Common myeloid progenitor, CD34-positive (primary cell): Measurements from ENCODE around the gene FFAR3.

Source experiments
- CTCF ChIA-PET: fragments of 350-600 bp; sonication (Branson Sonifier 250); formaldehyde crosslinking; loops from one replicate; lab custom pipeline; 2021; ENCODE audit warnings: antibody characterized with exemption; lab: Charles Lee
- POLR2A ChIA-PET: fragments of 350-600 bp; sonication (Branson Sonifier 250); formaldehyde crosslinking; loops from one replicate; lab custom pipeline; 2021; ENCODE audit warnings: antibody characterized with exemption; lab: Charles Lee
- DNase-seq, 3 donors: peaks; one replicate each; pipeline versions ENCODE4 v3.0.0 to v3.0.0-alpha.2; 2013
- H3K27ac ChIP-seq, 2 experiments: 1 replicate in 1 of 2; 2 replicates in 1 of 2; pipeline ENCODE4 v1.7.0; 2013; ENCODE audit warnings: inconsistent platforms in 2 of 2, low read length in 2 of 2, mild to moderate bottlenecking in 2 of 2, low read depth in 1 of 2, moderate library complexity in 1 of 2; ENCODE audit not compliant: severe bottlenecking in 2 of 2, insufficient read depth in 1 of 2, poor library complexity in 1 of 2
- H3K27me3 ChIP-seq, 5 experiments: replicated peaks in 2 of 5; 1 replicate in 3 of 5; 2 replicates in 2 of 5; pipeline versions ENCODE4 v1.6.1 to v1.7.0; 2013; ENCODE audit warnings: low read length in 4 of 5, mild to moderate bottlenecking in 2 of 5, moderate library complexity in 2 of 5, inconsistent platforms in 1 of 5; ENCODE audit not compliant: insufficient read depth in 5 of 5, control insufficient read depth in 4 of 5
- H3K36me3 ChIP-seq, 4 experiments: 1 replicate in 2 of 4; 2 replicates in 2 of 4; pipeline versions ENCODE4 v1.6.1 to v1.7.0; 2013; ENCODE audit warnings: low read length in 3 of 4, control low read depth in 1 of 4, mild to moderate bottlenecking in 1 of 4; ENCODE audit not compliant: control insufficient read depth in 4 of 4, insufficient read depth in 4 of 4
- H3K4me1 ChIP-seq, 4 experiments: 1 replicate in 3 of 4; 2 replicates in 1 of 4; pipeline versions ENCODE4 v1.6.1 to v1.7.1; 2013; ENCODE audit warnings: low read length in 3 of 4, mild to moderate bottlenecking in 3 of 4, control low read depth in 1 of 4, inconsistent platforms in 1 of 4, moderate library complexity in 1 of 4; ENCODE audit not compliant: control insufficient read depth in 4 of 4, insufficient read depth in 4 of 4; ENCODE audit errors: control extremely low read depth in 1 of 4
- H3K4me3 ChIP-seq, 7 experiments: 1 replicate in 4 of 7; 2 replicates in 3 of 7; pipeline versions ENCODE4 v1.5.1 to v1.7.0; 2013; ENCODE audit warnings: mild to moderate bottlenecking in 7 of 7, low read length in 6 of 7, moderate library complexity in 6 of 7, inconsistent platforms in 2 of 7, low read depth in 2 of 7, control low read depth in 1 of 7; ENCODE audit not compliant: insufficient read depth in 4 of 7, control insufficient read depth in 1 of 7; ENCODE audit errors: extremely low read depth in 1 of 7
- H3K9me3 ChIP-seq, 5 experiments: 1 replicate in 4 of 5; 2 replicates in 1 of 5; pipeline versions ENCODE4 v1.6.1 to v1.7.1; 2013; ENCODE audit warnings: low read length in 4 of 5, mild to moderate bottlenecking in 2 of 5, inconsistent platforms in 1 of 5, low read depth in 1 of 5, moderate library complexity in 1 of 5; ENCODE audit not compliant: control insufficient read depth in 4 of 5, insufficient read depth in 2 of 5; ENCODE audit errors: control extremely low read depth in 1 of 5
- WGBS: methylation state at CpG from one replicate; pipeline ENCODE4 v1.1.5; 2013; ENCODE audit not compliant: insufficient coverage; 5-methylcytosine and 5-hydroxymethylcytosine counted together

Gene FFAR3

DNA sequence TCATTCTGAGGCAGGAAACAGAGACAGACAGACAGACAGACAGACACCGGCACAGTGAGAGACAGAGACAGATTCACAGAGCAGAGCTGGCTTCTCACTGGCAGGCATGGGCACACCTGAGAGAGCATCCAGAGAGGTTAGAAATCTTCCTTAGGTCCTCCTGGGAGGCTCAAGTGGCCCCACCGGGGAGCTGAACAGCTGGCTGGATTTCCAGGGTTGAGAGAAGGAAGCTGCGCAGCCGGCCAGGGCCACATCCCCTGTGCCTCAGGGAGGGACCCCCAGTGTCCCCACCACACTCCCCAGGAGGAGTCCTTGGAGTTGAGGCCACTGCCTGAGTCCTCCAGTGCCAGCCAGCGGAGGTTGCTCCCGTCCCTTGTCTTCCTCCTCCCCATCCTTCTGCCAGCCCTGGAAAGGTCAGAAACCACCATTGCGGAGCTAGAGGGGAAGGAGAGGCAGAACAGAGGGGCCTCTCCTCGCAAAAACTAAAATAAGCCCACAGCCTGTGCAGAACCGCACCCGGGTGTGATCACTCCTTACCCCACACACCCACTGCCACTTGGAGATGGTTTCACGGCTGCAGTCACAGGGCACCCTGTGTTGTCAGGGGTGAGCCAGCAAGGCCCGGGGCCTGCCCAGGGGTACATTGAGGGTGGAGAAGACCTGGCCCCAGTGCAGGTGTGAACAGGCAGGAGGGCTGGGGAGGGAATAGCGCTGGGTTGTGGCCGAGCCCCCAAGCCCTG lies 4.2 kb downstream of the FFAR3 start:
- no peak for DNase-seq
- Histone ChIP-seq H3K9me3 (no peaks in the 10 kb centered on the region), H3K36me3 (no peaks in the 10 kb centered on the region), H3K4me1 (peaks cover 5 to 16% (median 11%) of the 10 kb centered on the region in 4 experiments), H3K27me3 (peaks cover 0 to 2% (median 0%) of the 10 kb centered on the region in 5 experiments), H3K27ac (no peak overlapping the region), H3K4me3 (no peak overlapping the region)
- POLR2A ChIA-PET: no interaction called here
- WGBS: 95% methylated on average over 7 of the region's 14 CpGs
- CTCF ChIA-PET: interaction anchor here (0.6 to 1.5 kb wide), 3 partner anchors 9 to 147 kb away, joined by 3 to 5 read pairs (median 3); no protein-coding TSS in a partner anchor

DNA sequence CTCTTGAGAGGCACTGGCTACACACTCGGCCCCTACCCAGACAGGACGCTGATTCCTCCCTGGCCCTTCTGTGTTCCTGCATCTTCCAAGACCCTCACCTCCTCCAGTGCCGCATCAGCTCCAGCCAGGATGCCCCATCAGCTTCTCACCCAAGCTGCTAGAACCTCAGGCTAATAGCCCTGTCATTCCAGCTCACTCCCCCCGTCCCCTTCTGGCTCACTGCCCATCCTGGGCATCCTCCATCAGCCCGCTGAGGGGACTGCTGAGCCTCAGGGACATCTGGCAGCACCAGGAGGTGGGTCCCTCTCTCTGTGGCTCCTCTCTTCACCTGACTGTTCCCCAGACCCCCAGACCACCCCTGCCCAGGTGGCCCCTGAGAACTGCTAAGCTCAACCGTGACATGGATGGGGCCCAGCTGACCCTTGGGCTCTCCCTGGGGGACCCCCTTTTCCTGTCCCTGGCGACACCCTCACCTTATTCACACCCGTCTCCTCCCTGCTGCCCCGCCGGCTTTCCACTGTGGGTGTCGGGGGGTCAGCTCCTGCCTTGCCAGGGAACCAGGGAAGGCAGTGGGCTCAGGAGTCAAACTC lies 4.8 kb downstream of the FFAR3 start:
- ChIA-PET CTCF (interaction anchor here (0.6 to 1.3 kb wide), 3 partner anchors 10 to 146 kb away, joined by 3 to 5 read pairs (median 3); no protein-coding TSS in a partner anchor), POLR2A (no interaction called here)
- no peak for DNase-seq
- no peaks in the 10 kb centered on the region for H3K9me3 ChIP-seq
- no peak overlapping the region for H3K4me3 ChIP-seq
- WGBS: 100% methylated on average over 5 of the region's 11 CpGs
- H3K4me1 ChIP-seq: peaks cover under 1 to 9% (median 6%) of the 10 kb centered on the region in 4 experiments
- H3K27me3 ChIP-seq: peaks cover 0 to 2% (median 0%) of the 10 kb centered on the region in 5 experiments
- H3K36me3 ChIP-seq: no peaks in the 10 kb centered on the region
- no peak overlapping the region for H3K27ac ChIP-seq

DNA sequence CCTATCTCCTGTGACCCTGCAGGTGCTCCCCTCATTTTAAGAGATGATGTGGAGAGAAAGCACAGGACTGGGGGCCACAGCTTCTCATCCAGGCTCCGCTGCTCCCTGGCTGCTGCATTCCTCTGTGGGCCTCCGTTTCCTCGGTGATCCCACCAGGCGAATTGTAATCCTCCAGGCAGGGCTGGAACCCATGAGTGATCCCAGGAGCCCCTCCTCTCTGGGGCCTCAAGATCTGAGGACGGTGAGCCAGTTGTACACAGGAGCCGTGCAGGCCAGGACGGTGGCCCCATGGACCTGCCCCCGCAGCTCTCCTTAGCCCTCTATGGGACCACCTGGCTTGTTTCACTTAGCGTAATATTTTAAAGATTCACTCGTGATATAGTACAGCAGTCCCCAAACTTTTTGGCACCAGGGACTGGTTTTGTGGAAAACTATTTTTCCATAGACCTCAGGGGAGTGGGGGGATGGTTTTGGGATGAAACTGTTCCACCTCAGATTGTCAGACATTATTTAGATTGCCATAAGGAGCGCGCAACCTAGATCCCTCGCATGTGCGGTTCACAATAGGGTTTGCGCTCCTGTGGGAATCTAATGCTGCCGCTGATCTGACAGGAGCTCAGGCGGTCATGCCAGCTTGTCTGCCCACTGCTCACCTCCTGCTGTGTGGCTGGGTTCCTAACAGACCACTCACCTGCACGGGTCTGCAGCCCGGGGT lies 5.6 kb downstream of the FFAR3 start:
- Histone ChIP-seq H3K27me3 (peaks cover 0 to 2% (median 0%) of the 10 kb centered on the region in 5 experiments), H3K9me3 (no peaks in the 10 kb centered on the region), H3K4me3 (no peak overlapping the region), H3K27ac (no peak overlapping the region), H3K36me3 (no peaks in the 10 kb centered on the region), H3K4me1 (peaks cover 0 to 6% (median 3%) of the 10 kb centered on the region in 4 experiments)
- ChIA-PET POLR2A (no interaction called here), CTCF (interaction anchor here (1.0 to 2.8 kb wide), 3 partner anchors 11 to 106 kb away, joined by 3 to 10 read pairs (median 5); no protein-coding TSS in a partner anchor)
- 98% methylated on average over 18 of the region's 19 CpGs for WGBS
- no peak for DNase-seq

DNA sequence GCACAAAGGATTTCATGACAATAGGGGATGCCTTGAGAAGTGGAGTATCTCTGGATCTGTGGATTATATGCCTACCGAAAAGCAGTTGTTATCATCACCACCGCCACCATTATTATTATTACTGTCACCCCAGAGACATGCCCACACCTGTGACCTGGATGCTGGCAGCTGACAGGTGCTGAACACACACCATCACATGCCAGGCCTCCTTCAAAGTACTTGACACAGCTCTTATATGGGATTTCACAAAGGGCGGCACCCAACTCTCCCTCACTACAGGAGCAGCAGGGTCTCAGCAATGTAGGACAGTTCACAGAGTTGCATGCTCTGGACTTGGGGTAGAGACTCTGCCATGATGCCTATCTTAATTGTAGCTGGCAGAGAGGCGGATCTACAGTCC lies 7.0 kb downstream of the FFAR3 start:
- Histone ChIP-seq H3K4me1 (peaks cover 0 to 6% (median 3%) of the 10 kb centered on the region in 4 experiments), H3K36me3 (no peaks in the 10 kb centered on the region), H3K27me3 (peaks cover 0 to 2% (median 0%) of the 10 kb centered on the region in 5 experiments), H3K9me3 (peaks cover 0 to 8% (median 0%) of the 10 kb centered on the region in 5 experiments), H3K4me3 (no peak overlapping the region), H3K27ac (no peak overlapping the region)
- no peak for DNase-seq
- ChIA-PET POLR2A (interaction anchor here (0.5 kb wide), 1 partner anchor 95 kb away, joined by 3 read pairs; no protein-coding TSS in a partner anchor), CTCF (interaction anchor here (1.1 to 2.8 kb wide), 2 partner anchors 12 to 13 kb away, joined by 4 to 10 read pairs; no protein-coding TSS in a partner anchor)
- 100% methylated on average over 3 of the region's 4 CpGs for WGBS

DNA sequence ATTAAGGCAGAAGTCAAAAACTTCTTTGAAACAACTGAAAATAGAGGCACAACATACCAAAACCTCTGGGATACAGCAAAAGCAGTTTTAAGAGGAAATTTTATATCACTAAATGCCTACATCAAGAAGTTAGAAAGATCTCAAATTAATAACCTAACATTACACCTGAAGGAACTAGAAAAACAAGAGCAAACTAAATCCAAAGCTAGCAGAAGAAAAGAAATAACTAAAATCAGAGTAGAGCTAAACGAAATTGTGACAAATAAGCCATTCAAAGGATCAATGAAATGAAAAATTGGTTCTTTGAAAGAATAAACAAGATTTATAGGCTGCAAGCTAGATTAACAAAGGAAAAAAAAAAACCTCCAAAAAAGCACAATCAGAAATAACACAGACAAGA lies 10.1 kb downstream of the FFAR3 start:
- Histone ChIP-seq H3K9me3 (peaks cover 0 to 8% (median 0%) of the 10 kb centered on the region in 5 experiments), H3K36me3 (no peaks in the 10 kb centered on the region), H3K27ac (no peak overlapping the region), H3K4me1 (peaks cover 0 to 2% (median 0%) of the 10 kb centered on the region in 4 experiments), H3K27me3 (peaks cover 0 to 3% (median 0%) of the 10 kb centered on the region in 5 experiments), H3K4me3 (no peak overlapping the region)
- ChIA-PET CTCF (no interaction called here), POLR2A (no interaction called here)
- no peak for DNase-seq
- WGBS: no CpG with 5 or more reads among the region's 1 CpG

DNA sequence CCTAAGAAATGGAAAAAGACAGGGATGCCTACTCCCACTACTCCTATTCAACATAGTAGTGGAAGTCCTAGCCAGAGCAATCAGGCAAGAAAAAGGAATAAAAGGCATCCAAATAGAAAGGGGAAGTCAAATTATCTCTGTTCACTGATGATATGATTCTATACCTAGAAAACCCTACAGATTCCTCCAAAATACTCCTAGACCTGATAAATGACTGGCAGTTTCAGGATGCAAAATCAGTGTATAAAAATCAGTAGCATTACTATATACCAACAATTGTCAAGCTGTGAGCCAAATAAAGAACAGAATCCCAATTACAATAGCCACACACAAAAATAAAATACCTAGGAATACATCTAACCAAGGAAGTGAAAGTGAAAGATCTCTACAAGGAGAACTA lies 11.3 kb downstream of the FFAR3 start:
- Histone ChIP-seq H3K9me3 (peaks cover 0 to 8% (median 0%) of the 10 kb centered on the region in 5 experiments), H3K27ac (no peak overlapping the region), H3K27me3 (peaks cover 0 to 4% (median 0%) of the 10 kb centered on the region in 5 experiments), H3K4me1 (peaks cover 0 to 2% (median 0%) of the 10 kb centered on the region in 4 experiments), H3K4me3 (no peak overlapping the region), H3K36me3 (no peaks in the 10 kb centered on the region)
- DNase-seq: no peak
- ChIA-PET POLR2A (no interaction called here), CTCF (no interaction called here)
